IPS-11a (cell line): ENCODE measurements around the gene RPS28.
"Not testable (repeated sequence)": the region's sequence is repeated elsewhere in the genome, so short reads cannot be mapped to it uniquely, and the experiment has no call there.

ENCODE experiments used
- H3K4me3 ChIP-seq: one replicate; pipeline ENCODE4 v1.5.1; 2013; ENCODE audit warnings: low read depth, low read length, control low read depth

The RPS28 gene

GRCh38 chr19:8321067-8321985 lies at the start of gene RPS28, which contains the start of gene NDUFA7:
TSS of gene RPS28 (plus strand) at chr19:8321496. CDS start at chr19:8321531, 35 bp downstream.
TSS of gene NDUFA7 (minus strand) at chr19:8321375. CDS start at chr19:8321358, 17 bp downstream.
- H3K4me3 ChIP-seq = peak within 1 kb of the TSS; percentile 80

- H3K4me3 ChIP-seq = not testable (repeated sequence)
These were observed 44.8 kb upstream of the RPS28 start for GRCh38 chr19:8276508-8276907.

- H3K4me3 ChIP-seq = not testable (repeated sequence)
These were observed 30.0 kb upstream of the RPS28 start for GRCh38 chr19:8291337-8291736.

GRCh38 chr19:8302357-8302691 lies 19.0 kb upstream of the RPS28 start:
- no peak overlapping the region for H3K4me3 ChIP-seq

- H3K4me3 ChIP-seq = no peak overlapping the region
These were observed 18.6 kb upstream of the RPS28 start for GRCh38 chr19:8302734-8303133.

- H3K4me3 ChIP-seq = no peak overlapping the region
These were observed 16.3 kb upstream of the RPS28 start for GRCh38 chr19:8304841-8305621.

GRCh38 chr19:8305798-8306197 lies 15.5 kb upstream of the RPS28 start:
- H3K4me3 ChIP-seq = no peak overlapping the region

- H3K4me3 ChIP-seq = no peak overlapping the region
These were observed 14.9 kb upstream of the RPS28 start for GRCh38 chr19:8306235-8307054.

- H3K4me3 ChIP-seq = peak overlapping the region; percentile 85
These were observed 13.8 kb upstream of the RPS28 start for GRCh38 chr19:8307400-8307964.

- peak within 1 kb of the TSS; percentile 85 for H3K4me3 ChIP-seq
These were observed 13.1 kb upstream of the RPS28 start, which contains the start of gene CD320 for GRCh38 chr19:8307965-8308866. TSS of gene CD320 (minus strand) at chr19:8308358. CDS start at chr19:8308290, 68 bp downstream.

- H3K4me3 ChIP-seq = peak overlapping the region; percentile 85
These were observed 12.4 kb upstream of the RPS28 start for GRCh38 chr19:8308891-8309291.

GRCh38 chr19:8310342-8311055 lies 10.8 kb upstream of the RPS28 start:
- H3K4me3 ChIP-seq = no peak overlapping the region

GRCh38 chr19:8311461-8312260 lies 9.6 kb upstream of the RPS28 start:
- no peak overlapping the region for H3K4me3 ChIP-seq

- H3K4me3 ChIP-seq = not testable (repeated sequence)
These were observed 6.2 kb upstream of the RPS28 start for GRCh38 chr19:8314981-8315640.

- no peak overlapping the region for H3K4me3 ChIP-seq
These were observed 4.8 kb upstream of the RPS28 start for GRCh38 chr19:8316351-8317125.

- H3K4me3 ChIP-seq = not testable (repeated sequence)
These were observed 2.5 kb upstream of the RPS28 start for GRCh38 chr19:8318835-8319234.
